CD4-positive, alpha-beta T cell (primary cell): Measurements from ENCODE around the gene ADSS2. TPM values are rescaled to one million over a fixed set of nuclear protein-coding genes. Genes with fewer than 3 reads are reported as not detected.

Experiments
- ATAC-seq: fragments of 200-7000 bp; cut with Tn5 transposase; one replicate; pipeline ENCODE4 v1.10.0; 2022; ENCODE audit warnings: mild to moderate bottlenecking; ENCODE audit not compliant: poor library complexity
- CTCF ChIA-PET: fragments of 350-600 bp; sonication (Branson Sonifier 250); formaldehyde crosslinking; loops from one replicate; lab custom pipeline; 2021; ENCODE audit warnings: antibody characterized with exemption, inconsistent platforms; lab: Charles Lee
- POLR2A ChIA-PET: fragments of 350-600 bp; sonication (Branson Sonifier 250); formaldehyde crosslinking; loops from one replicate; lab custom pipeline; 2021; ENCODE audit warnings: antibody characterized with exemption, inconsistent platforms; lab: Charles Lee
- DNase-seq, 14 experiments: peaks; one replicate each; pipeline ENCODE4 v3.0.0-alpha.2; 2013 to 2020; ENCODE audit warnings: mixed read lengths in 2 of 14
- H3K27ac ChIP-seq, 2 donors: one replicate each; pipeline versions ENCODE4 v1.5.1 to v1.7.0; 2013; ENCODE audit warnings: low read length in 2 of 2, low read depth in 1 of 2, mild to moderate bottlenecking in 1 of 2
- H3K27me3 ChIP-seq, 2 experiments: 1 replicate in 1 of 2; 2 replicates in 1 of 2; pipeline versions ENCODE4 v1.6.1 to v1.7.0; 2013; ENCODE audit warnings: low read length in 2 of 2, control low read depth in 1 of 2, mild to moderate bottlenecking in 1 of 2, moderate library complexity in 1 of 2; ENCODE audit not compliant: insufficient read depth in 2 of 2, control insufficient read depth in 1 of 2
- H3K36me3 ChIP-seq: one replicate; pipeline ENCODE4 v1.6.1; 2013; ENCODE audit warnings: low read length, control low read depth; ENCODE audit not compliant: insufficient read depth
- H3K4me1 ChIP-seq: one replicate; pipeline ENCODE4 v1.6.1; 2013; ENCODE audit warnings: low read length, control low read depth; ENCODE audit not compliant: insufficient read depth
- H3K4me3 ChIP-seq: one replicate; pipeline ENCODE4 v1.5.1; 2013; ENCODE audit warnings: mild to moderate bottlenecking, low read length, moderate library complexity
- H3K9me3 ChIP-seq, 2 experiments: 1 replicate in 1 of 2; 2 replicates in 1 of 2; pipeline versions ENCODE4 v1.6.1 to v1.7.0; 2013; ENCODE audit warnings: low read length in 2 of 2, mild to moderate bottlenecking in 2 of 2, control low read depth in 1 of 2, moderate library complexity in 1 of 2; ENCODE audit not compliant: control insufficient read depth in 1 of 2, insufficient read depth in 1 of 2
- H3K27ac Mint-ChIP-seq: one replicate; pipeline ENCODE4 v1.8.0; 2020; ENCODE audit warnings: mixed read lengths
- H3K27me3 Mint-ChIP-seq: one replicate; pipeline ENCODE4 v1.8.0; 2021; ENCODE audit warnings: mixed read lengths
- H3K36me3 Mint-ChIP-seq: one replicate; pipeline ENCODE4 v1.8.0; 2021; ENCODE audit warnings: low read depth, mixed read lengths
- H3K4me1 Mint-ChIP-seq: one replicate; pipeline ENCODE4 v1.8.0; 2021; ENCODE audit warnings: low read depth, mixed read lengths
- H3K4me3 Mint-ChIP-seq: one replicate; pipeline ENCODE4 v1.8.0; 2020; ENCODE audit warnings: mild to moderate bottlenecking, mixed read lengths
- H3K9me3 Mint-ChIP-seq: one replicate; pipeline ENCODE4 v1.8.0; 2020; ENCODE audit warnings: mixed read lengths
- intact Hi-C, 2 experiments: fragments of 100-400 bp; cut with DNase I in 1 of 2; cut with micrococcal nuclease in 1 of 2; formaldehyde crosslinking; loops; one replicate each; pipeline versions ENCODE4 v1.15.1 to v1.9.0; 2023 to 2025; cut with DNase I, micrococcal nuclease
- total RNA-seq, 174 experiments: library from RNA in 2 of 174; stranded (reverse) in 2 of 174; gene quantifications; one replicate each; pipeline ENCODE4 v1.2.3 and lab custom pipeline; 2021 to 2026
- TF ChIP-seq, protein P1 (sequence below): fragments of 200-600 bp; IDR thresholded peaks from one replicate; pipeline ENCODE4 v1.8.0; 2022; ENCODE audit warnings: antibody characterized with exemption, mild to moderate bottlenecking

ADSS2 gene
- total RNA-seq, 2 experiments from 2014 or later = 30.8 to 34.0 TPM

DNA sequence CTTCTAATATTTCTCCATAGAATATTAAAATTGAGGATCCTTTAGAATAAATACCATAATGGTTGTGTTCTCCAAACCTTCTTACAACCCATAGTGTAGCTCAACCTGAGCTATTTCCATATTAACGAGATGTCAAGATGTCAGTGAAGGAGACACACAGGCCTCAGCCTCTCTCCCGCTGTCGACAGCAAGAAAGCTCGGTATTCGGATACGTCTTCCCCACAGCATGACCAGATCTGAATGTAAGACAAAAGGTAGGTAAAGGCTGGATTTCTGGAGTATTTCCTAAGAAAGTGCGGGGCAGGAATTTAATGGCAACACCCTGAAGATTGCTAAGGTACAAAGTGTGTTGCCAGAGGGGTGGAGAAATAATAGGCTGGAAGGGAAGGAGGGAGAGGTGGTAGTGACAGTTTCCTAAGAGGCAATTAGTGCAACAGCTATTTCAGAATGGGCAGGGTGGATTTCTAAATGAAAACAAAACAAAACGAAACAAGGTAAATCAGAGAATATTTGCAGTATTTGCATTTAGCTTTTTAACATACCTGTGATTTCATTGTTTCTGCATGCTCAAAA is 1.7 kb downstream of the ADSS2 start:
- Histone ChIP-seq H3K36me3 (peaks cover 9% of the 10 kb centered on the region), H3K27me3 (no peaks in the 10 kb centered on the region), H3K27ac (peak overlapping the region in 1 of 2 donors; percentile 93), H3K9me3 (no peaks in the 10 kb centered on the region), H3K4me3 (peak overlapping the region; percentile 86), H3K4me1 (peaks cover 20% of the 10 kb centered on the region)
- ATAC-seq (no peak), DNase-seq (no peak)
- Mint-ChIP-seq H3K4me3 (peak overlapping the region; percentile 93), H3K27ac (peak overlapping the region; percentile 98), H3K4me1 (peaks cover 64% of the 10 kb centered on the region), H3K9me3 (peaks cover 2% of the 10 kb centered on the region), H3K27me3 (no peaks in the 10 kb centered on the region), H3K36me3 (peaks cover 38% of the 10 kb centered on the region)
- CTCF ChIA-PET = interaction anchor here (1.0 kb wide), 1 partner anchor 12 kb away, joined by 3 read pairs; the partner anchor contains the start of gene CATSPERE
- TF ChIP-seq, protein P1, sequence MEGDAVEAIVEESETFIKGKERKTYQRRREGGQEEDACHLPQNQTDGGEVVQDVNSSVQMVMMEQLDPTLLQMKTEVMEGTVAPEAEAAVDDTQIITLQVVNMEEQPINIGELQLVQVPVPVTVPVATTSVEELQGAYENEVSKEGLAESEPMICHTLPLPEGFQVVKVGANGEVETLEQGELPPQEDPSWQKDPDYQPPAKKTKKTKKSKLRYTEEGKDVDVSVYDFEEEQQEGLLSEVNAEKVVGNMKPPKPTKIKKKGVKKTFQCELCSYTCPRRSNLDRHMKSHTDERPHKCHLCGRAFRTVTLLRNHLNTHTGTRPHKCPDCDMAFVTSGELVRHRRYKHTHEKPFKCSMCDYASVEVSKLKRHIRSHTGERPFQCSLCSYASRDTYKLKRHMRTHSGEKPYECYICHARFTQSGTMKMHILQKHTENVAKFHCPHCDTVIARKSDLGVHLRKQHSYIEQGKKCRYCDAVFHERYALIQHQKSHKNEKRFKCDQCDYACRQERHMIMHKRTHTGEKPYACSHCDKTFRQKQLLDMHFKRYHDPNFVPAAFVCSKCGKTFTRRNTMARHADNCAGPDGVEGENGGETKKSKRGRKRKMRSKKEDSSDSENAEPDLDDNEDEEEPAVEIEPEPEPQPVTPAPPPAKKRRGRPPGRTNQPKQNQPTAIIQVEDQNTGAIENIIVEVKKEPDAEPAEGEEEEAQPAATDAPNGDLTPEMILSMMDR = no peak
- POLR2A ChIA-PET = interaction anchor here (1.1 to 3.7 kb wide), 4 partner anchors 12 to 414 kb away, joined by 3 to 36 read pairs (median 16); partner anchors contain the start of genes CATSPERE and HNRNPU
- intact Hi-C loops = loop anchor here (1.0 to 10.0 kb wide), 12 partner anchors 123 to 1198 kb away; partner anchors contain the start of genes HNRNPU (in 2 of the 2), CEP170 (in 1 of the 2), COX20 (in 1 of the 2) and DESI2 (in 1 of the 2)

DNA sequence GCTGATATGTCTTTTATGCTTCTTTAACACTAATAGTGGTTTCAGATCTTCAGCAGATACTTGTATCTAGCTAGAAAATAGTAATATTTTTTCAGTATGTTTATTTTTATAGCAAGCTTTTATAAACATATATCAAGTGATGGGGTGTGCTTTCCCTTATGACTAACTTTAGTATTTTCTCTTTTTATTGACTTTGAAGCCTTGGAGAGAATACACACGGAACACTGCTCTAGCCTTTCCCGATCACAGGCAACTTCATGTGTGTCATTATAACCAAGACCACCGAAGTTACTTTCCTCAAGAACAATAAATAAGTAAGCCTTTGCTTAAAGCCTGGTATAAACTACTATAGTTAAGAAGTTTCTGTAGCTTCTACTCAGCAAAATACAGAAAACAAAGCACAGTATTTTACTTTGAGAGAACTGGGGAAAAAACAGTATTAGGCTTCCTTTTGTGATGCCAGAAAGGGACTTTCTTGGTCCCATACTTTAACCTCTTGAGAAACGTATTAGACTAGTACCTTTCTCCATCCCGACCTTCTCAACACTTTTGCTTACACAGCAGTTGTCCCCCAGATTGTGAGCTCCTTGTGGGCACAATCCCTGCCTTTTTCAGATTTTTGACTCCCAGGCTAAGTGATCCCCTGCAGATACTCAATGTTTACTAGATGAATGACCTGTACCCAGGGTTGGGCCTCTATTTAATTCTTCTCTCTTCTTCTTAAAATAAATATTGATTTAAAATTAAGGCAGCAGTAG is 3.3 kb downstream of the ADSS2 start:
- H3K4me1 Mint-ChIP-seq = peaks cover 71% of the 10 kb centered on the region
- peak overlapping the region; percentile 3 for H3K4me3 Mint-ChIP-seq
- H3K9me3 Mint-ChIP-seq = peaks cover 2% of the 10 kb centered on the region
- no peaks in the 10 kb centered on the region for H3K27me3 Mint-ChIP-seq
- Histone ChIP-seq H3K4me3 (no peak overlapping the region), H3K4me1 (peaks cover 25% of the 10 kb centered on the region), H3K27ac (no peak overlapping the region), H3K9me3 (no peaks in the 10 kb centered on the region), H3K27me3 (no peaks in the 10 kb centered on the region), H3K36me3 (peaks cover 19% of the 10 kb centered on the region)
- H3K36me3 Mint-ChIP-seq = peaks cover 43% of the 10 kb centered on the region
- ChIA-PET POLR2A (interaction anchor here (0.6 to 1.1 kb wide), 3 partner anchors 8 to 415 kb away, joined by 3 read pairs; partner anchors contain the start of gene HNRNPU), CTCF (no interaction called here)
- TF ChIP-seq, protein P1 = no peak
- ATAC-seq (no peak), DNase-seq (no peak)
- H3K27ac Mint-ChIP-seq = peak overlapping the region; percentile 45
- intact Hi-C loops = no loop called here

DNA sequence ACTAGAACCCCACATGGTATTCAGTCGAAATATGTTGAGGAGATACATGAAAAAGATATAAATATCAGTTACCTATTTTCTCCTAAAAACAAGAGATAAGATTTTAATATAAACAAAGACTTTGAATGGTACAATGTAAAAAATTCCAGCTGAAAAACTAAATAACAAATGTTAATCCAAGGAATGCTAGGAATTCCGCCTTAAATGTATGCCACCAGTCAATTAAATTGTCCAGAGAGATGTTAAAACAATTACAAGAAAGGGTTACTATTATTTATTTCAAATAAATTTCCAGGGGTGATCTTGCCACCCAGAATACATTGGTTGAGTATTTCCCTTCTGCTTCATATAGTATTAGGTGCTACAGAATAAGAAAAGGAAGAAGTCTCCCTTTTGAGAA is 4.2 kb downstream of the ADSS2 start:
- DNase-seq (no peak), ATAC-seq (no peak)
- Histone ChIP-seq H3K27ac (no peak overlapping the region), H3K27me3 (no peaks in the 10 kb centered on the region), H3K4me1 (peaks cover 25% of the 10 kb centered on the region), H3K4me3 (no peak overlapping the region), H3K36me3 (peaks cover 19% of the 10 kb centered on the region), H3K9me3 (no peaks in the 10 kb centered on the region)
- ChIA-PET POLR2A (interaction anchor here (1.1 to 1.2 kb wide), 4 partner anchors 14 to 1192 kb away, joined by 3 to 5 read pairs (median 3); partner anchors contain the start of genes CATSPERE, HNRNPU and SDCCAG8), CTCF (interaction anchor here (1.7 kb wide), 1 partner anchor 148 kb away, joined by 4 read pairs; no protein-coding TSS in a partner anchor)
- Mint-ChIP-seq H3K36me3 (peaks cover 43% of the 10 kb centered on the region), H3K27ac (peak overlapping the region; percentile 19), H3K27me3 (no peaks in the 10 kb centered on the region), H3K9me3 (peaks cover 2% of the 10 kb centered on the region), H3K4me3 (peak overlapping the region; percentile 46), H3K4me1 (peaks cover 80% of the 10 kb centered on the region)
- TF ChIP-seq, protein P1 = no peak
- intact Hi-C loops = no loop called here
